ENCODE measurements around the gene PDE5A.
"Not testable (repeated sequence)": the region's sequence is repeated elsewhere in the genome, so short reads cannot be mapped to it uniquely, and the experiment has no call there.

Gene PDE5A

DNA sequence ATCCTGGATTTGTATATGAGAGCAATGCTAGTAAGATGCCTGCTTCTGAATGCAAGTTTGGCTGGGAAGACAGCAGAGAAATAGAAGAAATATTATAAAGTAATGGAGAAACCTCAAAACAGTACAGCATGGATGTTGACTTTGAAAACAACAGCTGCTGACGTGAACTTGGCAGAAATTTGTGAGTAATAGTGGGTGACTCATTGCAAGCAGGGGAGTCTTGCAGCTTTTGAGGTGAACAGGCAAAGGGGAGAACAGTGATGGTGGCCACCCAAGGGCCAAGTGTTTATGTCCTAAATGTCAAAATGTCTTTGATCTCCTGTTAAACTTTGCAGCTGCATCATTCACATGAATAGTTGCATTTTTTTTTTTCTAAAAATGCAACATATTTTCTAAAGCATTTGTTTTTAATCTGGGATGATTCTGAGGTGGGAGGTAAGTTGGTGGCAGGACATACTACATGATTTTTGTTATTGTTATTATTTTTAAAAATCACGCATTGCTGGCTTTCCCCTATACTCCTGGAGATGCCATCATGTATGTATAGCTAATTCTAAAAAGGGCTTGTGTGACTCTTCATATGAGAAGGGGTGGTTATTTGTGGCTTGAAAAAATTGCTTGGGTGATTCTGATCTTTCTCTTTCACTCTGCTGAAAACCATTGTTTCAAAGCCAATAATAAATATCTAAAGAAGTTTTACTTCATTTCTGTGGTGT is 158.4 kb downstream of the PDE5A start:
- not testable (repeated sequence) for DNase-seq (ENCODE audit: low spot score)

DNA sequence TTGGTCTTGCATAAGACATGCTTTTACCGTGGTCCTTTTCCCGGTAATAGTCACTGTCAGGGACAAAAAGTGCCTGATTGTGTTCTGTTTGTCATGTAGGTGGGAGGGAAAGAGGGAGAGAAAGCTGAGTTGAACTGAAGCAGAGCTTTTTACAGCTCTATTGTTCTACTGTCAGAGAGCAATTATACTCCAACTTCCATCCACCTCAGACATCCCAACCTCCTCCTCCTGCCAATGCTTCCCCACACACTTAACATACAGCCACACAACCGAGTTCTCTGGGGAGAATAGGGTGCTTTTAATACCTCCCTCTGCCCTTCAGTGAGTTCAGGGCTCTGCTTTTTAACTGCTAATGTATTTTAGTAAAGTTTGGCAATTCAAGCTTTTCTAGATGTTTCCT is 159.6 kb downstream of the PDE5A start:
- not testable (repeated sequence) for DNase-seq (ENCODE audit: low spot score)

DNA sequence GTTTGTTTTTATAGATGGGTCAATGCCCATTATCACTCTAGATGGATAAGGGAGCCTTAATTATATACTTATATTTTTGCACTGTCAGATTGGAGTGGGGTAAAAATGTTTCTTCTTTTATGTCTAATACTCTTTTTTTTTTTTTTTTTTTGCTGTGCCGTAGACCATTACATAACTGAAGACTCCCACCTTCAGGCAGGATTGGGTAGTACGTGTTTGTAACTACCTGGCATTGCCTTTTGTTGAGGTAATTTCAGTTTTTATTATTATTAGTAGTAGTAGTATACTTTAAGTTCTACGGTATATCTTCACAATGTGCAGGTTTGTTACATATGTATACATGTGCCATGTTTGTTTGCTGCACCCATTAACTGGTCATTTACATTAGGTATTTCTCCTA is 165.9 kb downstream of the PDE5A start:
- DNase-seq (ENCODE audit: low spot score): not testable (repeated sequence)

DNA sequence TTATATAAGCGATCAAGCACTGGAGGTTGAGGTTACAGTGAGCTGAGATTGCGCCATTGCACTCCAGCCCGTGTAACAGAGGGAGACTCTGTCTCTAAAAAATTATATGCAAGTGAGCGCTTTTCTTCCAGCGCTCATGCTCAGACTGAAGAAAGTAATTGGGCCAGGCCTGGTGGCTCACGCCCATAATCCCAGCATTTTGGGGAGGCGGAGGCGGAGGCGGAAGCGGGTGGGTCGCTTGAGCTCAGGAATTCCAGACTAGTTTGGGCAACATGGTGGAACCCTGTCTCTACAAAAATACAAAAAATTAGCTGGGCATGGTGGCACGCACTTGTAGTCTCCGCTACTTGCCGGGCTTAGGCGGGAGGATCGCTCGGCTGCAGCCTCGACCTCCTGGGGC is 172.9 kb downstream of the PDE5A start:
- DNase-seq (ENCODE audit: low spot score): not testable (repeated sequence)

DNA sequence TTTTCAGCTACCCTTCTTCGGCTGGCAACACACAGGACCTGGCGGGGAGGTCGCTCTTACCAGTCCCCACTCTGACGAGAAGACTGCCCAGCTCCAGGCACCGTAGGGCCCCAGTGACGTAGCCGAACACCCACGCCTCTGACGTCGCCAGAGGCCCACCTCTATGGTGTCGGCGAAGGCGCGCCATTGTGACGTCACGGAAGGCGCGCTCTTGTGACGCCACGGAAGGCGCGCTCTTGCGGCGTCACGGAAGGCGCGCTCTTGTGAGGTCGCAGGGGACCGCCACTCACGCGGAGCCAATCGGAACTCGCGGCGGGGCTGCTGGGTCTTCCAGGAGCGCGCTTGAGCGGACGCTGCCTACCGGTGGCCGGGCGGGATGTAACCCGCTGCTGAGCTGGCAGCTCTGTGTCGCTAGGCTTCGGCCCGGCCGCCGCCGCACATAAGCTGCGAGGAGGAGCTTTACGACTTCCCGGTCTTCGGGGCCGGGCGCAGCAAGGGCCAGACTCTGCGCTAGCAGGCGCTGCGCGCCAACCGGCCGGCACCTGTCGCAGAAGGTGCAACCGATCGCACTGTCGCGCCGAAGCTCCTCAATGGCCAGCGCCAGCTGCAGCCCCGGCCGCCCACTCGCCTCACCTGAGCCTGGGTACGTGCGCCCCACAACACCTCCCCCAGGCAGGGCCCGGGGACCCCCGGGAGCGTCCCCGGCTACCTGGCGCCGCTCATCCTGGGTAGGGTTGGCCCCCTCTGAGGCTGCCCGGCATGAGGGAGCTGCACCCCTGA is 173.9 kb downstream of the PDE5A start:
- DNase-seq (ENCODE audit: low spot score): peak; percentile 95

DNA sequence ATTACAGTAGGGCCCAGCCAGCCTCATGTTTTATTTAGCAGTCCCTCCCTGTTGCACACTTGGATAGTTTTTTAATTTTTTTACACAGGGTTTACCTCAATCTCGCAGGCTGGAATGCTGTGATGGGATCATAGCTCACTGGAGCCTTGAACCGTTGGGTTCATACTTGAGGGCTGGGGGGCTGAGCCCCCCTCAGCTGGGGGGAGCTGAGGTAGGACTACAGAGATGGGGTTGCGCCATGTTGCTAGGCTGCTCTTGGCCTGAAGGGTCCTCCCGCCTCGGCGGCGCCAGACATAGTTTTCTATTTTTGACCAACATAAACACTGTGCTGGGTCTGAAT is 174.5 kb downstream of the PDE5A start:
- peak; percentile 20 for DNase-seq (ENCODE audit: low spot score)

DNA sequence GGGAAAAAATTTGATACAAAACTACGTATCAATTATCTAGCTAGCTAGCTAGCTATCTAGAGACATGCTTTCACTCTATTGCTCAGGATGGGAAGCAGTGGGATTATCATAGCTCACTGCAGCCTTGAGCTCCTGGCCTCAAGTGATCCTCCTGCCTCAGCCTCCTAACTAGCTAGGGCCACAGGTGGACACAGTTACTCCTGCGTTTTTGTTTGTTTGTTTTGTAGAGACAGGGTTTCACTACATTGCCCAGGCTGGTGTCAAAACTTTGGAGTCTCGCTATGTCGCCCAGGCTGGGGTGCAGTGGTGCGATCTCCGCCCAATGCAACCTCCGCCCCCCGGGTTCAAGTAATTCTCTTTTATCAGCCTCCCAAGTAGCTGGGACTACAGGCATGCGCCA is 175.3 kb downstream of the PDE5A start:
- DNase-seq (ENCODE audit: low spot score): not testable (repeated sequence)

DNA sequence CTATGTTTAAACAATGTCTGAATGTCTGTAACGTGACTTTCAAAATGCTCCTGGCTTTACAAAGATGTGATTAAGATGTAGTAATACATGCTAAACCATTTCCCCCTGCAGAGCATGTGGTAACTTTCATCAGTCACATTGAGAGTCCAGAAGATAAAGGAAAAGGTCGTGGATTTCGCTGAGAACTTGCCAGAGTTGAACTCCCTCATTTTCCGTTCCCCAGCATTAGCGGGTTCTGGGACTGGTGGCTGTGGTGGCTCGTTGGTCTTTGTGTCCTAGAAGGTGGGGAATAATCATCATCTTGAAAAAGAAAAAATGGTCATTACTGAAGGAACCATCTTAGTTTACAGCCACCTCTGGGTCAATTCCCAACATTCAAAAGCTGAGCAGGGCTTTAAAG is 178.8 kb downstream of the PDE5A start:
- DNase-seq (ENCODE audit: low spot score): not testable (repeated sequence)
